ENCODE measurements around the gene GPR78.

DNA sequence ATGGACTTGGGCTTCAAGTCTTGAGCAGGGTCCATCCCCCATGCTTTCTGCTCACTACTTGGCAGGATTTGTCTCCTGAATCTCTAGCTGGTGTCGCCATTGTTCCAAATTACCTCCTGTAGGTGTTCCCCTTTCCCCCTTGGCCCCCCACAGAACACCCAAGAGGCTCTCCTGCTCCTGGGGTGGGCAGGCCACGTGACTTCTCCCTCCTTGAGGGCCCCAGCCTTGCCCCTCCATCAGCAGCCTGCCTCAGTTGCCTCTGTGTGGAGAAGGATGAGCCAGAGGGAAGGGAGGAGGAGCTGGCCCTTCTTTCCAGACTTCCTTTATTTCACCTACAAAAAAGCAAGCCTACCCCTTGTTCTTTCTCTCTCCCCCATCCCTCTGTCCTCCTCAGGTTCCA, 1.8 kb downstream of the GPR78 start:
- TF ChIP-seq, protein P1, sequence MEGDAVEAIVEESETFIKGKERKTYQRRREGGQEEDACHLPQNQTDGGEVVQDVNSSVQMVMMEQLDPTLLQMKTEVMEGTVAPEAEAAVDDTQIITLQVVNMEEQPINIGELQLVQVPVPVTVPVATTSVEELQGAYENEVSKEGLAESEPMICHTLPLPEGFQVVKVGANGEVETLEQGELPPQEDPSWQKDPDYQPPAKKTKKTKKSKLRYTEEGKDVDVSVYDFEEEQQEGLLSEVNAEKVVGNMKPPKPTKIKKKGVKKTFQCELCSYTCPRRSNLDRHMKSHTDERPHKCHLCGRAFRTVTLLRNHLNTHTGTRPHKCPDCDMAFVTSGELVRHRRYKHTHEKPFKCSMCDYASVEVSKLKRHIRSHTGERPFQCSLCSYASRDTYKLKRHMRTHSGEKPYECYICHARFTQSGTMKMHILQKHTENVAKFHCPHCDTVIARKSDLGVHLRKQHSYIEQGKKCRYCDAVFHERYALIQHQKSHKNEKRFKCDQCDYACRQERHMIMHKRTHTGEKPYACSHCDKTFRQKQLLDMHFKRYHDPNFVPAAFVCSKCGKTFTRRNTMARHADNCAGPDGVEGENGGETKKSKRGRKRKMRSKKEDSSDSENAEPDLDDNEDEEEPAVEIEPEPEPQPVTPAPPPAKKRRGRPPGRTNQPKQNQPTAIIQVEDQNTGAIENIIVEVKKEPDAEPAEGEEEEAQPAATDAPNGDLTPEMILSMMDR (IDR thresholded peaks at IDR 0.05; ENCODE audit: control extremely low read depth in 1 of 3, insufficient read depth in 1 of 3, low read depth in 1 of 3, low read length in 3 of 3), result no peak
- no peak for TF ChIP-seq JUN (IDR thresholded peaks at IDR 0.05; ENCODE audit: low read depth, low read length)

Measured in H1 (cell line).